ENCODE results near the gene FBXO10. TPM values are rescaled to one million over a fixed set of nuclear protein-coding genes. Genes with fewer than 3 reads are reported as not detected.

Gene FBXO10
- 1 to 10 TPM; 2.4 to 5.5 (median 3.7) TPM for total RNA-seq

- intact Hi-C loops (cut with DNase I; ENCODE audit: low total_unique reads), result no loop called here
- DNase-seq (ENCODE audit: low spot score in 2 of 2), result peak; percentile 21 to 90
- WGBS, 2 donors, result 1% methylated on average over 55 to 76 of the region's 81 CpGs
- no peak for TF ChIP-seq CTCF (IDR thresholded peaks at IDR 0.05)
- no peak for TF ChIP-seq POLR2A (IDR thresholded peaks at IDR 0.05)
- peak within 1 kb of the TSS; percentile 57 for H3K4me3 ChIP-seq (ENCODE audit: low read depth, poor library complexity, severe bottlenecking)
Measured at GRCh38 chr9:37575921-37576721, at the start of gene FBXO10. FBXO10 (minus strand) TSS chr9:37576380; CDS start chr9:37541768, 34,612 bp downstream.

- 78 to 89% methylated on average over 12 of the region's 12 CpGs for WGBS, 2 donors
- TF ChIP-seq POLR2A (IDR thresholded peaks at IDR 0.05), result no peak
- H3K4me3 ChIP-seq (ENCODE audit: low read depth, poor library complexity, severe bottlenecking), result no peak overlapping the region
- no peak for DNase-seq (ENCODE audit: low spot score in 2 of 2)
- intact Hi-C loops (cut with DNase I; ENCODE audit: low total_unique reads), result no loop called here
Measured at GRCh38 chr9:37625758-37626147, 49.6 kb upstream of the FBXO10 start.

GRCh38 chr9:37625036-37625757, 49.0 kb upstream of the FBXO10 start:
- no peak for DNase-seq (ENCODE audit: low spot score in 2 of 2)
- intact Hi-C loops (cut with DNase I; ENCODE audit: low total_unique reads), result no loop called here
- 79 to 83% methylated on average over 5 of the region's 5 CpGs for WGBS, 2 donors
- H3K4me3 ChIP-seq (ENCODE audit: low read depth, poor library complexity, severe bottlenecking), result no peak overlapping the region
- no peak for TF ChIP-seq CTCF (IDR thresholded peaks at IDR 0.05)
- TF ChIP-seq POLR2A (IDR thresholded peaks at IDR 0.05), result no peak

GRCh38 chr9:37624073-37624472, 47.9 kb upstream of the FBXO10 start:
- no peak for DNase-seq (ENCODE audit: low spot score in 2 of 2)
- 84 to 88% methylated on average over 1 of the region's 1 CpG for WGBS, 2 donors
- no peak for TF ChIP-seq POLR2A (IDR thresholded peaks at IDR 0.05)
- no peak for TF ChIP-seq CTCF (IDR thresholded peaks at IDR 0.05)
- intact Hi-C loops (cut with DNase I; ENCODE audit: low total_unique reads), result no loop called here
- H3K4me3 ChIP-seq (ENCODE audit: low read depth, poor library complexity, severe bottlenecking), result no peak overlapping the region

GRCh38 chr9:37623267-37623666, 47.1 kb upstream of the FBXO10 start:
- 91 to 96% methylated on average over 2 of the region's 2 CpGs for WGBS, 2 donors
- intact Hi-C loops (cut with DNase I; ENCODE audit: low total_unique reads), result no loop called here
- no peak for TF ChIP-seq POLR2A (IDR thresholded peaks at IDR 0.05)
- no peak for TF ChIP-seq CTCF (IDR thresholded peaks at IDR 0.05)
- no peak for DNase-seq (ENCODE audit: low spot score in 2 of 2)
- no peak overlapping the region for H3K4me3 ChIP-seq (ENCODE audit: low read depth, poor library complexity, severe bottlenecking)

GRCh38 chr9:37622462-37622861, 46.3 kb upstream of the FBXO10 start:
- TF ChIP-seq POLR2A (IDR thresholded peaks at IDR 0.05) (no peak), CTCF (IDR thresholded peaks at IDR 0.05) (no peak)
- intact Hi-C loops (cut with DNase I; ENCODE audit: low total_unique reads), result no loop called here
- WGBS, 2 donors, result 64 to 72% methylated on average over 4 of the region's 4 CpGs
- no peak for DNase-seq (ENCODE audit: low spot score in 2 of 2)
- H3K4me3 ChIP-seq (ENCODE audit: low read depth, poor library complexity, severe bottlenecking), result no peak overlapping the region

All from lower leg skin (tissue), 4 donors.